Mucosa of stomach (tissue), 1 donor: ENCODE data around the gene JAG1.

Experiments
- H3K27me3 ChIP-seq: one replicate; pipeline ENCODE4 v1.7.0; 2013; ENCODE audit warnings: mild to moderate bottlenecking, low read length; ENCODE audit not compliant: control insufficient read depth, insufficient read depth
- H3K36me3 ChIP-seq: one replicate; pipeline ENCODE4 v1.7.0; 2013; ENCODE audit warnings: low read length; ENCODE audit not compliant: control insufficient read depth, insufficient read depth
- H3K4me1 ChIP-seq: one replicate; pipeline ENCODE4 v1.7.0; 2013; ENCODE audit warnings: mild to moderate bottlenecking, low read length; ENCODE audit not compliant: control insufficient read depth, insufficient read depth
- H3K4me3 ChIP-seq: one replicate; pipeline ENCODE4 v1.7.0; 2013; ENCODE audit warnings: low read length
- H3K9ac ChIP-seq: one replicate; pipeline ENCODE4 v1.7.0; 2013; ENCODE audit warnings: mild to moderate bottlenecking, low read length, moderate library complexity
- H3K9me3 ChIP-seq: one replicate; pipeline ENCODE4 v1.7.0; 2013; ENCODE audit warnings: mild to moderate bottlenecking, low read length, moderate library complexity; ENCODE audit not compliant: control insufficient read depth
- donor health status: Pancreatic carcinoma.

JAG1 gene

GRCh38 chr20:10654630-10655029 lies 19.2 kb downstream of the JAG1 start:
- Histone ChIP-seq H3K4me1 (peaks cover 34% of the 10 kb centered on the region), H3K36me3 (peaks cover 28% of the 10 kb centered on the region), H3K4me3 (no peak overlapping the region), H3K27me3 (no peaks in the 10 kb centered on the region), H3K9me3 (no peaks in the 10 kb centered on the region), H3K9ac (no peak overlapping the region)

GRCh38 chr20:10654250-10654610 lies 19.6 kb downstream of the JAG1 start:
- Histone ChIP-seq H3K4me3 (no peak overlapping the region), H3K36me3 (peaks cover 31% of the 10 kb centered on the region), H3K27me3 (no peaks in the 10 kb centered on the region), H3K9me3 (no peaks in the 10 kb centered on the region), H3K4me1 (peaks cover 34% of the 10 kb centered on the region), H3K9ac (no peak overlapping the region)

DNA sequence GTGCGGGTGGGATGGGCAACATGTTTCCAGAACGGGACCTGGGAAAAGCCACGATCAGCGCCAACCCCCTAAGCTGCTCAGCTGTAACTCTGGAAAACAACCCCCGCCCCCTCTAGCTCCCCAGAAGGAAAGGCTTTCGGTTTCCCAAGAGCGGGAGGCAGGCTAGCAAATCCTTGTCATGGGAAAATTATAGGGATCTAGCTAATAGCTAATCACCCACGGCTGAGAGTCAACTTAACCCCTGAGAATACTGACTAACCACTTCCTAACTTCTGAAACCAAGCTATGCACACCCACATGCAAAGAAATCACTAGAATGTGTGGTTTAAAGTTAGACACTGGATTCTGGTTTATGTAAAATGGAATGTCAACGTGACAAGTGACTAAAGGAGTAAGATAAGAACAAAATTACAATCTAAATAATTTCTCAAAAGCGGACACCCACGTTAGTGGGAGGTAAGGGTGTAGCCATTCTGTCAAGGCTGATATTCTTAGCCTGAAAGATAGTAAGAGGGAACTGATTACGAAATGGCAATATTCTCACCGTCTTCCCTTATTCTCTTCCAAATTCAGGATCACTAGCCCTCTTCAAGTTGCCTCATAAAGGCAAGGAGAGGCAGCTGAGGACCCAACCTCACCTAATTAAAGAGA lies 20.1 kb downstream of the JAG1 start:
- Histone ChIP-seq H3K36me3 (peaks cover 32% of the 10 kb centered on the region), H3K9me3 (no peaks in the 10 kb centered on the region), H3K4me1 (peaks cover 34% of the 10 kb centered on the region)

DNA sequence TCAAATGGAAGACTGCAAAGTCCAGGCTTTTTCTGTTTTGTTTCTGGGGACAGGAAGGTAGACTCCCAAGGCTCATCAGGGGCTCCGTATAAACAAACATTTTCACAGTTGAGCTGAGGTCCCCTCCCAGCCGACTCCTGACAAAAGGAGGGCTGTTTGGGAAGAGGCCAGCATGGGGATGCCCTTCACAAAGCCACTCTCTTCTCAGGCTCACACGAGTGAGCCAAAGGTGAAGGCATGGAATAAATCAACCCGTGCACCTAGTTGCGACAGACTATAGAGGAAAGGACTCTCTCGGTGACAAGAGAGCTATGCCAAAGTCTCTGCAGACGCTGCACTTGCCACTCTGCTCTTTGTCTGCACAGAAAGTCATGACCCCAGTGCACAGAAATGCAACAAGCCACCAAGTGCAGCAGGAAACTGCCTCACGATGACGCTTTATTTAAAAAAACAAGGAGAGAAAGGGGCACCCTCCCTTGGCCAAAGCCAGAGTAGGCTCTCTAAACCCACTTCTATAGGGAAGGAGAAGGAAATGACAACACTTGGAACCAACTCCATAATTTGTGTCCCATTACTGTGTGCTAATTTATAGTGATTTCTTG lies 21.0 kb downstream of the JAG1 start:
- H3K9me3 ChIP-seq: no peaks in the 10 kb centered on the region
- H3K27me3 ChIP-seq: no peaks in the 10 kb centered on the region
- no peak overlapping the region for H3K4me3 ChIP-seq
- H3K36me3 ChIP-seq: peaks cover 32% of the 10 kb centered on the region
- H3K4me1 ChIP-seq: peaks cover 34% of the 10 kb centered on the region
- no peak overlapping the region for H3K9ac ChIP-seq

More for the DNA sequence above, 20.1 kb downstream of the JAG1 start:
- no peak overlapping the region for H3K9ac ChIP-seq
- H3K27me3 ChIP-seq: no peaks in the 10 kb centered on the region
- H3K4me3 ChIP-seq: no peak overlapping the region

DNA sequence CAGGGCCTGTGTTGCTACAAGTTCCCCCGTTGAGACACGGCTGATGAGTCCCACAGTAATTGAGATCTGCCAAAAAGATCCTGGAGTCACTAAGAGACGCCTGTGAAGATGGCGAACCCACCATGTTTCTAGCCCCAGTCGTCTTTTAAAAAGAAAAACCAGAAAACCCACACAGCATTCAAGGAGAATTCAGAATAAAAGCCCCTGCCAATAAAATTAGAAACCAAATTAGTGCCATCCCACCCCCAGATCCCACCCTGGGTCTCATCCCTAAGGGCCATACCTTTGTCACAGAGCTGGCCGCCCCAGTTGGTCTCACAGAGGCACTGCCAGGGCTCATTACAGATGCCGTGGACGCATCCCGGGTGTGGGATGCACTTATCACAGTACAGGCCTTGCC lies 21.6 kb downstream of the JAG1 start:
- no peak overlapping the region for H3K4me3 ChIP-seq
- peaks cover 34% of the 10 kb centered on the region for H3K4me1 ChIP-seq
- peaks cover 32% of the 10 kb centered on the region for H3K36me3 ChIP-seq

GRCh38 chr20:10651227-10651990 lies 22.4 kb downstream of the JAG1 start:
- Histone ChIP-seq H3K9ac (no peak overlapping the region), H3K4me1 (peaks cover 34% of the 10 kb centered on the region), H3K9me3 (no peaks in the 10 kb centered on the region), H3K36me3 (peaks cover 38% of the 10 kb centered on the region), H3K27me3 (no peaks in the 10 kb centered on the region), H3K4me3 (no peak overlapping the region)

More for the DNA sequence above, 21.6 kb downstream of the JAG1 start:
- H3K27me3 ChIP-seq: no peaks in the 10 kb centered on the region
- H3K9ac ChIP-seq: no peak overlapping the region
- H3K9me3 ChIP-seq: no peaks in the 10 kb centered on the region

GRCh38 chr20:10649797-10650160 lies 24.0 kb downstream of the JAG1 start:
- Histone ChIP-seq H3K27me3 (no peaks in the 10 kb centered on the region), H3K9me3 (no peaks in the 10 kb centered on the region), H3K36me3 (peaks cover 53% of the 10 kb centered on the region), H3K9ac (no peak overlapping the region), H3K4me1 (peaks cover 25% of the 10 kb centered on the region), H3K4me3 (no peak overlapping the region)

DNA sequence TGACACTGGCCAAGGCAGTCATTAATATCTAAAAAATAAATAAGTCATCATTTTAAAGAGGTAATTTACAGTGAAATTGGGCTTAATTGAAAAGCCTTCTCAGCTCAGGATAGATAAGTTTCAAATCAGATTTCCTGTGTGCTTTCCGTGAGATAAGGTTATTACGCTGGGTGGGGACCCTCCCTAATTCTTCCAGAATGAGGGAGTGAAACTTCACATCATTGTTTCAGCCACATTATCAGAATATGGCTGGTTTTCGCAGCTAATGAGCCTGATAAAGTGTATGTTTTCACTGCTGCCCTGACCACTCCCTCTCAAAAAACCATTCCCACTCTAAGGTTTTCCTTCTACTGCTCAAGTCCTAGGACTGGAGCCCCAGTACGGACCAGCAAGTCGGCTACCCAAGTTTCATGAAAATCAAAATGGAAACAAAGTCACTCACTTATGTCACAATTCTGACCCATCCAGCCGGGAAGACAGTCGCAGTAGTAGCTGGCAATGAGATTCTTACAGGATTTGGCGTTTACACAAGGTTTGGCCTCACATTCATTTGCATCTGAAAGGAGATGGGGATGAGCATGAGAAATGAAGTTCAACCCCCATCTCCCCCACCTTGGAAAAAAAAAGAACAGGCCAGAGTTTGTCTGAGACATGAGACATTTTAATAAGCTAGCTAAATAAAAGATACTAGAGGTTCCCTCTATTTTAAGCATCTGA lies 24.6 kb downstream of the JAG1 start:
- H3K27me3 ChIP-seq: no peaks in the 10 kb centered on the region

DNA sequence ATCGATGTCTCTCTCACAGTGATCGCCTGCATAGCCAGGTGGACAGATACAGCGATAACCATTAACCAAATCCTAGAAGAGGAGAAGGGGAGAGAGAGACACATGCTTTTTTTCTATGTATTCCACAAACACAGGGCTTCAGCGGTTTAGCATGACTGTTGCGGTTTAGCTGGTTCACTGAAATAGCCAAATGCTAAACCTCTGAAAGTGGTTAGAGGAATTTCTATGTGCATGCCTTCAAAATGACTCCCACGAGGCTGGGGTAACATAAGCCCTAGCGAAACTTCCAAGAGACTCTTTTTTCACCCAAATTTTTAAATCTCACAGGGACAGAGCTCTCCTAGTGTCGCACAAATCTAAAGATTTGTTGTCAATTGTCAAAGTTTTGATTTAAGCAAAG lies 25.1 kb downstream of the JAG1 start:
- Histone ChIP-seq H3K4me3 (no peak overlapping the region), H3K4me1 (peaks cover 16% of the 10 kb centered on the region), H3K9ac (no peak overlapping the region), H3K27me3 (no peaks in the 10 kb centered on the region), H3K36me3 (peaks cover 64% of the 10 kb centered on the region), H3K9me3 (no peaks in the 10 kb centered on the region)

More for the DNA sequence above, 24.6 kb downstream of the JAG1 start:
- Histone ChIP-seq H3K9me3 (no peaks in the 10 kb centered on the region), H3K9ac (no peak overlapping the region), H3K4me3 (no peak overlapping the region), H3K4me1 (peaks cover 20% of the 10 kb centered on the region), H3K36me3 (peaks cover 59% of the 10 kb centered on the region)

- no peaks in the 10 kb centered on the region for H3K9me3 ChIP-seq
- peaks cover 16% of the 10 kb centered on the region for H3K4me1 ChIP-seq
- H3K36me3 ChIP-seq: peaks cover 68% of the 10 kb centered on the region
Observed at GRCh38 chr20:10647909-10648308, 25.9 kb downstream of the JAG1 start.

GRCh38 chr20:10647471-10647870 lies 26.3 kb downstream of the JAG1 start:
- peaks cover 66% of the 10 kb centered on the region for H3K36me3 ChIP-seq
- H3K4me3 ChIP-seq: no peak overlapping the region
- H3K9me3 ChIP-seq: no peaks in the 10 kb centered on the region
- H3K9ac ChIP-seq: no peak overlapping the region
- H3K4me1 ChIP-seq: peaks cover 16% of the 10 kb centered on the region
- H3K27me3 ChIP-seq: no peaks in the 10 kb centered on the region

More at GRCh38 chr20:10647909-10648308, 25.9 kb downstream of the JAG1 start:
- no peak overlapping the region for H3K9ac ChIP-seq
- H3K27me3 ChIP-seq: no peaks in the 10 kb centered on the region
- no peak overlapping the region for H3K4me3 ChIP-seq
